IPS DF 6.9 (cell line): ENCODE measurements around the gene PDZRN4.
"Not testable (repeated sequence)": the region's sequence is repeated elsewhere in the genome, so short reads cannot be mapped to it uniquely, and the experiment has no call there.

Experiments used
- DNase-seq: peaks from one replicate; pipeline ENCODE4 v3.0.0-alpha.2; 2013; ENCODE audit warnings: low read depth, low spot score
- H3K27ac ChIP-seq: one replicate; pipeline ENCODE4 v1.5.1; 2013; ENCODE audit warnings: low read length, control low read depth
- H3K27me3 ChIP-seq: 2 replicates; pipeline ENCODE4 v1.6.1; 2013; ENCODE audit warnings: mild to moderate bottlenecking, low read length; ENCODE audit not compliant: control insufficient read depth, insufficient read depth
- H3K36me3 ChIP-seq: 2 replicates; pipeline ENCODE4 v1.6.1; 2013; ENCODE audit warnings: low read length; ENCODE audit not compliant: control insufficient read depth, insufficient read depth
- H3K4me1 ChIP-seq: 2 replicates; pipeline ENCODE4 v1.6.1; 2013; ENCODE audit warnings: low read length; ENCODE audit not compliant: control insufficient read depth, insufficient read depth
- H3K4me3 ChIP-seq: 2 replicates; pipeline ENCODE4 v1.5.1; 2013; ENCODE audit warnings: mild to moderate bottlenecking, low read length
- H3K9me3 ChIP-seq: 2 replicates; pipeline ENCODE4 v1.6.1; 2013; ENCODE audit warnings: low read length, inconsistent platforms; ENCODE audit not compliant: control insufficient read depth, insufficient read depth
- WGBS: extraction: QIAGEN DNeasy Blood & Tissue Kit; methylation state at CpG from one replicate; pipeline ENCODE4 v1.1.7; 2013; ENCODE audit warnings: mixed read lengths, missing lambda C conversion rate; ENCODE audit not compliant: insufficient read length, insufficient coverage; 5-methylcytosine and 5-hydroxymethylcytosine counted together

PDZRN4 gene

DNA sequence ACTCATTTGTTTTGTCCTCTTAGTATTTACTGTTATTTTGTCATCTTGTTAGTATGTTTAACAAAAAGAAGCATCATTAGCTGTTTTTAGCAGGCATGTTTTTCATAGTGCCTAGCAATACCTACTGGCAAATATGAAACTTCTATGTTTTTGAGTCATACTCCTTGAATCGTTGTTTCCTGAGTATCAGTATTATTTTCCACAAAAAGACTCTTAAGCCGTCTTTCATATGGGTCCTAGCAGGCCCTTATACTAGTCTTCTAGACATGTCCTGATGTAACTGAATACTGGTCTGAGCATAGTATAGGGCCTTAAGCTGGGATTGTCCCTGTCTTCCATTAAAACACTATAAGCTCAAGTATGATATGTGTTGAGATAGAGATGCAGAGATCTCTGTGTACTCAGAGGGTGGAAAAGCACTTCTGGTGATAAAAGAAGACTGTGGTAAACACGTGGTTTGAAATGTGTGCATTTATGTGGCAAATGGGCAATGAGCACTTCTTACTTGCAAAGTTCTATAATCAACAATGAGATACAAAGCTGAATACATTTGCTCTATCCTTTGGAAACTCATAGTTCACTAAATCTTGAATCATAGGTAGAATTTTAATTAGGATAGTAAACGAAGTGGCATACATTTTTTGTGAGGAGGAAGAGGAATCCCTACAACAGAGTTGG, 348.8 kb downstream of the PDZRN4 start:
- Histone ChIP-seq H3K9me3 (no peaks in the 10 kb centered on the region), H3K36me3 (no peaks in the 10 kb centered on the region), H3K27ac (no peak overlapping the region), H3K27me3 (no peaks in the 10 kb centered on the region), H3K4me3 (no peak overlapping the region), H3K4me1 (no peaks in the 10 kb centered on the region)
- no CpG with 5 or more reads among the region's 4 CpGs for WGBS
- no peak for DNase-seq

DNA sequence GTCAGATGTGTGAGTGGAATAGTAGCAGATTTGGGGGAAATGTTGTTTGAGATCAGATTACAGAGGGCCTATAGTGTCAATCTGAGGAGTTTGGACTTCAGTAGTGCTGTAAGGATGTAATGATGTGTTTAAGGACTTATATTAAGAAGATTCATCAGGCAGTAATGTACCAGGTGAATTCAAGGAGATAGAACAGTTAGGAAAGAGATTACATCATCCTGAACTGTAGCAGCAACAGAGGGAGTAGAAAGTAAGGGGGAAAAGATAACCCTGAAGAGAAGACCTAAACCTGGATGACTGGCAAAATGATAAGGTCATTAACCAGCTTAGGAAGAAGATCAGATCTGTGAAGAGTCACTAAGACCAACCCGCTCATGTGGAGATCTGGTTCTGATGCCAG, 349.4 kb downstream of the PDZRN4 start:
- Histone ChIP-seq H3K4me1 (no peaks in the 10 kb centered on the region), H3K27ac (no peak overlapping the region), H3K36me3 (no peaks in the 10 kb centered on the region), H3K27me3 (no peaks in the 10 kb centered on the region), H3K9me3 (no peaks in the 10 kb centered on the region), H3K4me3 (no peak overlapping the region)
- no peak for DNase-seq
- WGBS, result no CpG with 5 or more reads among the region's 1 CpG

DNA sequence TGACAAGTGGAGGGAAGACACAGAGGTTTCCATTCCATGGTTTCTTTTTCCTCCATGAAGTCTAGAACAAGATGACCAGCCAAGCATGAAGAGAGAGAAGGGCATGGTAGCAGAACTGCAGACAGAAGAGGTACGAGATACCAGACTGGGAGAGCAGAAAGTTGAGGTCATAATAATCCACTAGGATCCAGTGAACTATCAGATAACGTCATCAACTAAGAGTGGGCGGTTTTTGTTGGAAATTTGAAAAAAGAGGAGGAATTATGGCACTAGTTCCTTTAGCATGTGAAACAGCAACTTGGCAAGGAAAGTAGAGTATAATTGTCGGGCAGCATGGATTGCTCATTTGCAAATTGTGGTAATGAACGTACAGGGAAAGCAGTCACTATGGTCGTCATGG, 357.6 kb downstream of the PDZRN4 start:
- H3K27me3 ChIP-seq, result no peaks in the 10 kb centered on the region
- no peak overlapping the region for H3K27ac ChIP-seq
- no peaks in the 10 kb centered on the region for H3K36me3 ChIP-seq
- DNase-seq, result no peak
- no peak overlapping the region for H3K4me3 ChIP-seq
- no peaks in the 10 kb centered on the region for H3K9me3 ChIP-seq
- no CpG with 5 or more reads among the region's 6 CpGs for WGBS
- no peaks in the 10 kb centered on the region for H3K4me1 ChIP-seq

DNA sequence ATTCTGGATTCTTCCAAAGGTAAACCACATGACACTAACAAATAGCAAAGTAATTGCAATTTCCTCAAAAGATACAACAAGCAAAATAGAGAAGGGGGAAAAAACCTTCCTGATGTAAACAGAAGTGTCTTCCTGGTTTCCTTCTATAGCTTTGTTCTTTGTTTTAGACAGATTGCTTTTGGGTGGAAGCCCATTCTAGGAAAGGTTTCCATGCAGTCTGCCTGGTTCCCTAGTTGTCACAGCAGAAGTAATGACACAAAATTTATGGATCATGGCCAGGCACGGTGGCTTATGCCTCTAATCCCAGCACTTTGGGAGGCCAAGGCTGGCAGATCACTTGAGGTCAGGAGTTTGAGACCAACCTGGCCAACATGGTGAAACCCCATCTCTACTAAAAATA, 359.0 kb downstream of the PDZRN4 start:
- H3K36me3 ChIP-seq, DNase-seq, H3K9me3 ChIP-seq, H3K27me3 ChIP-seq, H3K27ac ChIP-seq, H3K4me3 ChIP-seq, H3K4me1 ChIP-seq: not testable (repeated sequence)
- no CpG with 5 or more reads among the region's 1 CpG for WGBS

DNA sequence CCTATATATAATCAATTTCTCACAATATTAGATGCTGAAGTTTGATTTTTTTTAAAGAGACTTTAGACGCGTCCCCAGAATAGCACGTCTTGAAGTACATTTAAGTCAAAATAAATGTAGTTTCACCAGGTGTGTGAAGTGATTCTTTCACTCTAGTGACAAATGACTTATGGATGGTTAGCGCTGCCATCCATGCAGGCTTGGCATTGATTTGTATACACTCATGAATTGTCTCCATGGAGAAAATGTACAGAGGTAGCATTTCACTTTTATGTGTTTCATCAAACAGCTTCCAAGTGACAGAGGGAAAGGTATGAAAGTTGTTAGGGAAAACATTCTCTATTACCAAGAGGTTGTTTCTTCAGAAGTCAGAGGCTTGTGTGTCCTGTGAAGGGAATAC, 360.8 kb downstream of the PDZRN4 start:
- no CpG with 5 or more reads among the region's 4 CpGs for WGBS
- no peak for DNase-seq

GRCh38 chr12:41552588-41552987, 364.5 kb downstream of the PDZRN4 start:
- Histone ChIP-seq H3K27me3 (no peaks in the 10 kb centered on the region), H3K9me3 (no peaks in the 10 kb centered on the region), H3K4me3 (no peak overlapping the region), H3K4me1 (no peaks in the 10 kb centered on the region), H3K36me3 (no peaks in the 10 kb centered on the region), H3K27ac (no peak overlapping the region)
- DNase-seq, result no peak
- WGBS, result no CpG with 5 or more reads among the region's 9 CpGs

More for the DNA sequence above, 360.8 kb downstream of the PDZRN4 start:
- no peak overlapping the region for H3K27ac ChIP-seq
- no peak overlapping the region for H3K4me3 ChIP-seq
- no peaks in the 10 kb centered on the region for H3K27me3 ChIP-seq
- H3K9me3 ChIP-seq, result no peaks in the 10 kb centered on the region
- no peaks in the 10 kb centered on the region for H3K36me3 ChIP-seq
- no peaks in the 10 kb centered on the region for H3K4me1 ChIP-seq

DNA sequence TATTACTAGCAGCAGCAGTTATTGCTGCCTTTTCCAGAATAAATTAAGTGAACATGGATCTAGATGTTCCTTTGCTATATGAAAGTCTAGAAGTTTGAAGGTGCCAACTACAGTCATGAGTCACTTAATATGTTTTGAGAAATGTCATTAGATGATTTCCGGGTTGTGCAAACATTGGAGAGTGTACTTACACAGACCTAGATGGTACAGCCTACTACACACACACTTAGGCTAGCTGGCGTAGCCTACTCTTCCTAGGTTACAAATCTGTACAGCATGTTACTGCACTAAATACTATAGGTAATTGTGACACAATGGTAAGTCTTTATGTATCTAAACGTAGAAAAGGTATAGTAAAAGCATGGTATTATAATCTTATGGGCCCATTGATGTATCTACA, 368.1 kb downstream of the PDZRN4 start:
- Histone ChIP-seq H3K9me3 (no peaks in the 10 kb centered on the region), H3K4me3 (no peak overlapping the region), H3K27ac (no peak overlapping the region), H3K27me3 (no peaks in the 10 kb centered on the region), H3K4me1 (peaks cover 2% of the 10 kb centered on the region; the same call in 1 of the 2 replicates), H3K36me3 (no peaks in the 10 kb centered on the region)
- DNase-seq, result no peak
- no CpG with 5 or more reads among the region's 3 CpGs for WGBS

DNA sequence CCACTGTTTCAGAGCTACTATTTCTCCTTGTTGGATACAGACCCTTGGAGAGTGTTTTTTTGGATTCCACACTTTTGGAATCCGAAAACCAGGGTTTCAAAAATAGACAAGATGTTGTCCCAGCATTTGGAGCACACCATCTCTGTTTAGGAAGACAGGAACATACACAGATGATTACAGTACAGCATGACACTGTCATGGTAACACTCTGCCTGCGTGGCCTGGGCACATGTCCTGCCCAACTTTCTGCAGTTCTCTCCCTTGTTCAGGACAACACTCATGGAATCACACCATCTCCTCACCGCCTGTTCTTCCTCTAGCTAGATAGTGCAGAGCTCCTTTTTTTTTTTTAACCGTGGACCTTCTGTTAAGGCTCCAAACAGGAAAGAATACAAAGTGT, 369.2 kb downstream of the PDZRN4 start:
- Histone ChIP-seq H3K4me3 (no peak overlapping the region), H3K27me3 (no peaks in the 10 kb centered on the region), H3K27ac (no peak overlapping the region), H3K9me3 (no peaks in the 10 kb centered on the region), H3K4me1 (peaks cover 2% of the 10 kb centered on the region; the same call in 1 of the 2 replicates), H3K36me3 (no peaks in the 10 kb centered on the region)
- DNase-seq, result no peak
- no CpG with 5 or more reads among the region's 4 CpGs for WGBS

DNA sequence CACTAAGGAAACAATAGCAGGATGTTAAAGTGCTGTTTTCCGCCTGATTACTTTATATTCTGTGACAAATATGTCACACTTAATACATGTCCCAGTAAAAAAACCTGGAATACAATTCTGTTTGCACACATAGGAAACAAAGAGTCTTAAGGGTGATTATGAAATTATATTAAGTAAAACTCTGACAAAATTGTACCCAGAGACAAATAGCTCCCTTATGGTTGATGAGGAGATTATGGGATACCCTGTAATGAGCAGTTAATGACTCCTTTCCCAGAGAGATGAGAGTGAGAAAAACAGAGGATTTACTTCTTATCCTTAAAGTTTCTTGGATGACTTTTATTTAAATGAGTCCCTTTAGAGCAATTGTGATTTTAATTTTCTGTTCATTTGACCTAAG, 370.6 kb downstream of the PDZRN4 start:
- H3K27ac ChIP-seq, result no peak overlapping the region
- whole genome bisulfite sequencing, result no CpG with 5 or more reads among the region's 1 CpG
- no peaks in the 10 kb centered on the region for H3K36me3 ChIP-seq
- peaks cover 2% of the 10 kb centered on the region; the same call in 1 of the 2 replicates for H3K4me1 ChIP-seq
- no peaks in the 10 kb centered on the region for H3K27me3 ChIP-seq
- no peak for DNase-seq
- no peak overlapping the region for H3K4me3 ChIP-seq
- no peaks in the 10 kb centered on the region for H3K9me3 ChIP-seq

DNA sequence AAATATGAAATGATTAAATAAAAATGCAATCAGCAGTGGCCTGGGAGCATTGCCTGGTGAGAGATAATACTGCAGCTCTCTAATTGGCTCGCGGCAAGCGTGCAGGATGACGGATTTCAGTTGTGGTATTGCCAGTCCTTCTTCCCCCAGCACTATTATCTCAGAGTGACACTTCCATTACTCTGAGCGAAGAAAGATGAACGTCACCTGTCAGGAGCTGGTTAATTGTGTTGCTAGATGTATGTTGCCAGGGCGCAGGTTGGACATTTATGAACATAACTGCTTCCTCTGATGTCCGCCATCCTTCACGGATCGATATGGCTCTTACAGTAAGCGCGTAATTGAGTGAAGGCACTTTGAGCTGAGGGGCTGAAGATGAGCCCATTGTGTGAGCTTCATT, 374.9 kb downstream of the PDZRN4 start:
- no peaks in the 10 kb centered on the region for H3K27me3 ChIP-seq
- H3K36me3 ChIP-seq, result no peaks in the 10 kb centered on the region
- no CpG with 5 or more reads among the region's 12 CpGs for WGBS
- peaks cover 2% of the 10 kb centered on the region; the same call in 1 of the 2 replicates for H3K4me1 ChIP-seq
- DNase-seq, result no peak
- no peak overlapping the region for H3K27ac ChIP-seq
- H3K9me3 ChIP-seq, result no peaks in the 10 kb centered on the region
- no peak overlapping the region for H3K4me3 ChIP-seq

- H3K4me3 ChIP-seq, result no peak overlapping the region
- no peaks in the 10 kb centered on the region for H3K27me3 ChIP-seq
- WGBS, result no CpG with 5 or more reads among the region's 1 CpG
Observed at GRCh38 chr12:41564816-41565215, 376.7 kb downstream of the PDZRN4 start.

More at GRCh38 chr12:41564816-41565215, 376.7 kb downstream of the PDZRN4 start:
- Histone ChIP-seq H3K9me3 (no peaks in the 10 kb centered on the region), H3K4me1 (peaks cover 2% of the 10 kb centered on the region; the same call in 1 of the 2 replicates), H3K27ac (no peak overlapping the region), H3K36me3 (no peaks in the 10 kb centered on the region)
- DNase-seq, result no peak
